BE2C (cell line): ENCODE data around the gene CAMK1D.

ENCODE experiments used
- DNase-seq: peaks from one replicate; pipeline ENCODE4 v3.0.0-alpha.2; 2020
- H3K27me3 ChIP-seq: fragments of 250-450 bp; sonication (Bioruptor Pico); 2 replicates; pipeline ENCODE4 v1.5.1; 2020; ENCODE audit warnings: mild to moderate bottlenecking
- H3K36me3 ChIP-seq: fragments of 250-450 bp; sonication (Bioruptor Pico); 2 replicates; pipeline ENCODE4 v1.5.1; 2020; ENCODE audit warnings: mild to moderate bottlenecking
- H3K4me1 ChIP-seq: fragments of 250-450 bp; sonication (Bioruptor Pico); 2 replicates; pipeline ENCODE4 v1.5.1; 2020
- H3K4me3 ChIP-seq: 2 replicates; pipeline ENCODE4 v1.5.1; 2011; ENCODE audit warnings: low read depth, low read length
- H3K9me3 ChIP-seq: fragments of 250-450 bp; sonication (Bioruptor Pico); 2 replicates; pipeline ENCODE4 v1.5.1; 2020
- CTCF ChIP-seq: IDR thresholded peaks from 2 replicates; pipeline ENCODE4 v1.5.1; 2012; ENCODE audit warnings: mild to moderate bottlenecking, low read depth, low read length

The CAMK1D gene

GRCh38 chr10:12781976-12782375 lies 432.6 kb downstream of the CAMK1D start:
- no peak for DNase-seq
- no peak for TF ChIP-seq CTCF
- Histone ChIP-seq H3K9me3 (no peaks in the 10 kb centered on the region), H3K4me3 (no peak overlapping the region), H3K36me3 (no peaks in the 10 kb centered on the region), H3K4me1 (no peaks in the 10 kb centered on the region), H3K27me3 (no peaks in the 10 kb centered on the region)

- TF ChIP-seq CTCF = peak; percentile 79
- H3K9me3 ChIP-seq = no peaks in the 10 kb centered on the region
- no peaks in the 10 kb centered on the region for H3K36me3 ChIP-seq
- DNase-seq = peak; percentile 61
- H3K4me1 ChIP-seq = no peaks in the 10 kb centered on the region
- no peaks in the 10 kb centered on the region for H3K27me3 ChIP-seq
- H3K4me3 ChIP-seq = no peak overlapping the region
These were observed 433.2 kb downstream of the CAMK1D start for GRCh38 chr10:12782537-12782936.

GRCh38 chr10:12783293-12783692 lies 433.9 kb downstream of the CAMK1D start:
- Histone ChIP-seq H3K4me1 (no peaks in the 10 kb centered on the region), H3K36me3 (no peaks in the 10 kb centered on the region), H3K27me3 (no peaks in the 10 kb centered on the region), H3K9me3 (no peaks in the 10 kb centered on the region), H3K4me3 (no peak overlapping the region)
- TF ChIP-seq CTCF = no peak
- DNase-seq = no peak

DNA sequence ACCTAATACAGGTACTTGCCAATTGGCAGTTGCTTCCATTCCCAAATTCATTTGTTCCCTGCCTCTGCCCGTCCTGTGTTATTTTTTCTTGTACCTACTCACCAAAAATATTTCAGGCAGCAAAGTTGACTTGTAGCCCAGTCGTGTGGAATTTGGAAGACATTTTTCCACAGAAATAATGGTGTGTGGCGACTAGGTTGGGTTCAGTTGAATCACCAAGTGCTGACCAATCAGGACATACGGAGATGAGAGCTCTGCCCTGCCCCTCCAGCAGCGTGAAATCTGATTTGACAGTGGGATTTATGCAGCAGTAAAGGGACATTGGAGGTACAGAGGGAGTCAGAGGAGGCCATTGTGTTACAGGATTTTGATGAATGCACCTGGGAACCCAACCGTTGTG lies 435.3 kb downstream of the CAMK1D start:
- H3K36me3 ChIP-seq = no peaks in the 10 kb centered on the region
- H3K27me3 ChIP-seq = no peaks in the 10 kb centered on the region
- H3K9me3 ChIP-seq = no peaks in the 10 kb centered on the region
- TF ChIP-seq CTCF = no peak
- no peak for DNase-seq
- no peak overlapping the region for H3K4me3 ChIP-seq
- H3K4me1 ChIP-seq = no peaks in the 10 kb centered on the region

DNA sequence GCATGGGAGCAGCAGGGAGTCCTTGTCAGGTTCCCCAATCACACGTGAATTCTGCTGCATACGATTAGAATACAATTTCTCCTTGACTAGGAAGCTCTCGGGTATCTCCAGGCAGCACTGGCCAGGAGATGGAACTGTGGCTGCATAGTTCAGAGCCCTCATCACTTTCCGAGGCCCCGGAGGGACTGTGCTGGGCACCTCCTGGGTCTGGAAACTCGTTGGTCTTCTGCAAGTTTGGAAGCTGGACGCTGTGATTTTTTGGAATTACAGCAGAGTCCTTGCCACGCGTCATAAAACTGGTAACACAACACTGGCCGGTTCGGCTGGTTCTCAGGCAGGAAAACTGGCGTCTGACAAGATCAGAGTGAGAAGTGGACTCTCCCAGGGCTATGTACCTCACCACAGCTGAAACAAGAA lies 436.1 kb downstream of the CAMK1D start:
- Histone ChIP-seq H3K9me3 (no peaks in the 10 kb centered on the region), H3K4me3 (no peak overlapping the region), H3K27me3 (no peaks in the 10 kb centered on the region), H3K4me1 (no peaks in the 10 kb centered on the region), H3K36me3 (no peaks in the 10 kb centered on the region)
- no peak for DNase-seq
- TF ChIP-seq CTCF = no peak

GRCh38 chr10:12787297-12787696 lies 437.9 kb downstream of the CAMK1D start:
- TF ChIP-seq CTCF = no peak

More at GRCh38 chr10:12787297-12787696, 437.9 kb downstream of the CAMK1D start:
- Histone ChIP-seq H3K36me3 (no peaks in the 10 kb centered on the region), H3K27me3 (no peaks in the 10 kb centered on the region), H3K4me3 (no peak overlapping the region), H3K4me1 (no peaks in the 10 kb centered on the region), H3K9me3 (no peaks in the 10 kb centered on the region)
- no peak for DNase-seq
